Activated gamma-delta T cell treated with anti-CD3 and anti-CD28 coated beads, Interleukin-2, amount 50 U/mL, for 16 hours (primary cell): ENCODE measurements around the gene TBC1D4.
"Not testable (repeated sequence)": the region's sequence is repeated elsewhere in the genome, so short reads cannot be mapped to it uniquely, and the experiment has no call there.

Experiments used
- DNase-seq: peaks from one replicate; pipeline ENCODE4 v3.0.0-alpha.2; 2020; ENCODE audit warnings: low read depth

TBC1D4 gene

GRCh38 chr13:75360170-75360569 is 121.8 kb downstream of the TBC1D4 start:
- no peak for DNase-seq

DNA sequence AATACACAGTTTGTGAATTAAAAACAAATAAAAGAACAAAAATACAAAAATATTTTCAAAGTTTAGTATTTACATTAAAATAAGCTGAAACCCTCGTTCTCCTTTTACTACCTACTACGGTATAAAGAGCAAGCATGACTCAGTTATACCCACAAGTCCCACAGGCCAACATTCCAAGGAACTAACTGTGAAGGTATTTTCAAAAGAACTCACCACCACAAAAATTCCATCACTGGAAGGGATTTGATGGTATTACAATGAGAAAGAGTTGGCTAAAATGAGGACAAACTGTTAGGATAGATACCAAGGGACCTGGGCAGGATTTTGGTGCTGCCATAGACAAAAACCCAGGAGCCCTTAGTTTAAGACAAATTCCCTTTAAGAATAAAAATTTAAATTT is 122.7 kb downstream of the TBC1D4 start:
- DNase-seq, result no peak

GRCh38 chr13:75357576-75358289 is 124.2 kb downstream of the TBC1D4 start:
- DNase-seq, result peak; percentile 8

- no peak for DNase-seq
These were observed 125.5 kb downstream of the TBC1D4 start for GRCh38 chr13:75356421-75356820.

GRCh38 chr13:75355609-75356008 is 126.4 kb downstream of the TBC1D4 start:
- DNase-seq, result no peak

- DNase-seq, result no peak
These were observed 128.2 kb downstream of the TBC1D4 start for GRCh38 chr13:75353781-75354193.

DNA sequence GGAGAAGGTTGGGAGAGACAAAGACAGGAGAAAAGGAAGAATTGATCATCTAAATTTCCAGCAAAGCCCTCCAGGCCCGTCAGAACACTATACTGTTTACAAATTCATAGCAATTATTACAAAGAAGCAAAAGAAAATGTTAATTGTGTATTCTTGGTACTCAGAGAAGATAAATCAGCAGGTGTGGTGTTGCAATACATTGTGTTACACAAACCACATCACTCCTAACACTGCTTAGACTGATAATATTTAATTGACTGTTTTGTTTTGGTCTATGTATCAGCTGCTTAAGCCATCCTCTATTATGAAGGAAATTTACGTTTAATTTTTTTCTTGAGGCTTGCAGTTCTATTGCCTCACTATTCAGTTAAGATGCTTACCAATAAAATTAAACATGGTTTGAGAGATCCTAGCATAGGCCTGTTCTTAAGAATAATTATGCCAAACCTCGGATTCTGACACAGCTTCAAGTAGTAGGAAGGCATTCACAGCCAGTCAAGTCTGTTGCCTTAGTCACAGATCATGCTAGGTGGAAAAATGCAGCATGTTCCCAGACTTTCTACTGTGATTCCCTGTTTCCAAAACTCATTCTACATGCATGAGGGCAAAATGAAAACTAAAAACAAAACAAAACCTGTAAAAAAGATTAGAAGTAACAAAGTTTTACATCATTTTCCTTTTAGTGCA is 129.2 kb downstream of the TBC1D4 start:
- DNase-seq, result no peak

GRCh38 chr13:75351538-75351937 is 130.4 kb downstream of the TBC1D4 start:
- DNase-seq, result not testable (repeated sequence)

DNA sequence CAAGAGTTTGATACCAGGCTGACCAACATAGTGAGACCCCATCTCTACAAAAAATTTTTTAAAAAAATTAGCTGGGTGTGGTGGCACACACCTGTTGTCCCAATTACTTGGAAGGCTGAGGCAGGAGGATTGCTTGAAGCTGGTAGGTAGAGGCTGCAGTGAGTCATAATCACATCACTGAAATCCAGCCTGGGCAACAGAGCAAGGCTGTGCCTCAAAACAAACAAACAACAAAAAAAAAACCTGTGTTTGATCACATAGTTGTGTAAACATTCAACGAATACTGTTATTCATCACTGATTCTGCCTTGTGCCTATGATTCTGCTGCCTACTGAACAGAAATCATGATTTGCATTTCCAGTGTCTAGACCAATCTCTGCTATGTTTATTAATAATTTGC is 134.0 kb downstream of the TBC1D4 start:
- no peak for DNase-seq

GRCh38 chr13:75347457-75347856 is 134.5 kb downstream of the TBC1D4 start:
- DNase-seq, result no peak

- no peak for DNase-seq
These were observed 136.8 kb downstream of the TBC1D4 start for GRCh38 chr13:75345193-75345592.

GRCh38 chr13:75341028-75341427 is 140.9 kb downstream of the TBC1D4 start:
- DNase-seq, result no peak

DNA sequence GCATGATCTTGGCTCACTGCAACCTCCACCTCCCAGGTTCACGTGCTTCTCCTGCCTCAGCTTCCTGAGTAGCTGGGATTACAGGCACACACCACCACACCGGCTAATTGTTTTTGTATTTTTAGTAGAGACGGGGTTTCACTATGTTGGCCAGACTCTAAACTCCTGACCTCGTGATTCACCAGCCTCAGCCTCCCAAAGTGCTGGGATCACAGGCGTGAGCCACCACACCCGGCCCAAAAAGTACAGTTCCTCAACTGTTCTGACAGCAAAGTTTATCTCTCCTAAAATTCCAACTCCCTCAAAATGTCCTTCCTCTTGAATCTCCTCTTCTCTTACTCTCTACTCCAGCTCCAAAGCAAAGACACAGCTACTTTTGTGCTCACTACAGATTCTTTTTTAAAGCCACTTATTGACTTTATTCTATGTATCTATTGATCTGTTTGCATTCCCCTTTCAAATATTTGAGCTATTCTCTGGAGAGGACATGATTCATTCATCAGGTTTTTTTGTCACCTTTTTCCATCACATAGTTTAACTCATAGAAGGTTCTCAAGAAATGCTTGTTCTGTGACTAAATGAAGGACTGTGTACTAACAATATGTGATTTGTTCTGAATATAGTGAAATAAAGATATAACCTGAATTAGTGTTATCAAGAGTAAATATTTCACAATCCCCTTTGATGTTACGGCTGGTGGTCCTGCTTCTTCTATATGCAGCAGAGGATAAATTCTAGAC is 142.2 kb downstream of the TBC1D4 start:
- DNase-seq, result no peak

DNA sequence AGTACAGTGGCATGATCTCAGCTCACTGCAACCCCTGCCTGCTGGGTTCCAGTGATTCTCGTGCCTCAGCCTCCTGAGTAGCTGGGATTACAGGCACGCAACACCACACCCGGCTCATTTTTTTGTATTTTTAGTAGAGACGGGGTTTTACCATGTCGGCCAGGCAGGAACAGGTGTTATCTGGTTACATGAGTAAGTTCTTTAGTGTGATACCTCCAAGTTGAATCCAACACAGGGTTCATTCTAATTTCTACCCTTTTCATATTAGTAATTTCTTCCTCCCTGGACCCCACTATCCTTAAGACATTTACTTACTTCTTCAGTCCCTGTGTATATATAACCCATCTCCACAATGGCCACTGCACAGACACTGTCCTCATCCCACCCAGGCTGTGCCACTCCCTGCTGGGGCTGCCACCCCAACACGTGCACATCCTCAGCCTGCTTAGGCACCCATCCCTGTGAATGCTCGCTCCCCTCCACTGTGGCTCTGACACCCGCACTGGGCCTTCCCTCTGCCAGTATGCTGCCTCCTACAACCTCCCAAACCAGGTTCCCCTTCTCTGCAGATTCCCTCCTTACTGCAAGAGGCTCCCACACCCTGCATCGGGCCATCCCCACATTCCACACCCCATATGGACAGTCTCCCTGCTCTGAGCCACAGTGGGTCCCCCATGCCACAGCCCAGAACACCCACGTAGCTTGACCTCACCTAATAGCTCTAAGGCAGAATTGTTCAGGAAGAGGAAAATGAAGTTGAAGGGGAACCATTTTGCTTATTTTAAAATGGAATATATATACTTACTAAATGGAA is 147.1 kb downstream of the TBC1D4 start:
- DNase-seq, result no peak

DNA sequence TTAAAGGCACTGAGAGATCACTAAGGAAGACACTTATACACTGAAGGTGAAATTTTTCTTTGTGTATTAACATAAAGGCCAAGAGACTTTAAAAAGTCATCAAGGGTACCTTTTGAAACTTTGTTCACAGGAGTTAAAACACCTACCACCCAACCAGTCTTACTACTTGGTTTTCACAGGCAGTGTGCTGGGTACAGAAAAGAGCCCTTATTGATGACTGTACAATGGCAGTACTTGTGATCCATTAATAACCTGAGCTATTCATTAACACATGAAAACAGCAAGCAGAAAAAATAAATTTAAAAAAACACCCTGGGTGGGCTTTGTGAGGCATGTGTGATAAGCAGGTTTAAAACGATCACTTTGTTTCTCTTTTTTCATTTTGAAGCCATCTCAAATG is 148.9 kb downstream of the TBC1D4 start:
- no peak for DNase-seq

DNA sequence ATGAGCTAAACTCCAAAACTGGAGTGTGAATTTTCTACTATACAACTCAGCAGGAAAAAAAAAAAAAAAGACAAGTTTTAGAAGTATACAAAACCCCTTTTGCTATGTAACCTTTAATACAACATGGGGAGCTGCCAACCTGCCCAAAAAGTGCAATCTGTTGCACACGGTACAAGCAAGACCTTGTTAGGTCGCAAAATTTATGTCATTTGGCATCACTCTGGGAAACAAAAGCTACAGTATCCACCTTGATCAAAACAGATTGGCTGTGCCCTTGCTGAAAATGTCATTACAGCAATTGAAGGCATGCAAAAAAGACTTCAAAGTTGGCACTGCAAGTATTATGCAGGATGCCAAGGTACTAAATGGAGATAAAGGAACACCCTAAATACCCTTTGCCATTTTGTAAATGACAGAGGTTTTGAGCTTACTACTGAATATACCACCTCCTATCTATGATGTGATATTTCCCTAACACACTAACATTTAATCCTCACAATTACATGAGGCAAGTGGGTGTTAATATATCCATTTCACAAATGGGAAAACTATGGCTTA is 150.1 kb downstream of the TBC1D4 start:
- no peak for DNase-seq

DNA sequence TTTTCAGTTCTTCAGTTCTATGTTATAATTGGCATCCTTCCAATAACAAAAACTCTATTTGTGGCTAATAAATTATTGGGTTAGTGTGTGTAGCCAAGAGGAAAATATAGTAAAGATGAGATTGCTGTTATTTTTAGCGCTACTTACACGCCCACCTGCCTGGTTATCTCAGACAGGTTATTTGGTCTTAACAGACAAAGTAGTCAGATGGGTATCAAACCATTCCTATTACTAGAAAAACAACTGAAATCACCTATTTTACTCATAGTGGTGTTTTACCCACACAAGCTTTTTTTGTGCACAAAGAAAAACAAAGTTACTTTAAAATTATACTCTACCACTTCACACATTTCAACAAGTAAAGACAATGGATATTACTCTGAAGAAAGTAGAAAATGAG is 151.2 kb downstream of the TBC1D4 start:
- DNase-seq, result no peak

- DNase-seq, result no peak
These were observed 152.2 kb downstream of the TBC1D4 start for GRCh38 chr13:75329723-75330122.

DNA sequence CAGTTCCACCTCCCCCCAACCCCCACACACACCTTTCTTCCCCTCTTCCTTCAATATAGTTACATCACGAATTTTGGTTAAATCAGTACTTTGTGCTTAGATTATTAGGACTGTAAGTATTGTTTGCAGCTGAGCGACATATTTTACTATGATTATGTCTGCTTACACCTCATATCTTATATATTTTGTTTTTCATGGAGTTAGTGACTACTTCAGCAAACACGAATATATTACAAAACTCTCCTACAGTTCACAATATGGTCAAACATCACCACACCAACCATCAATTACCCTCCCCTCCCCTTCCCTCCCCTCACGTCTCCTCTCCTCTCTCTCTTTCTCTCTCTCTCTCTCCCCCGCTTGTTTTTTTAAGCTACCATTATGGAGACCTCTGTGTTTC is 152.9 kb downstream of the TBC1D4 start:
- no peak for DNase-seq

GRCh38 chr13:75327135-75327510 is 154.8 kb downstream of the TBC1D4 start:
- DNase-seq, result no peak

DNA sequence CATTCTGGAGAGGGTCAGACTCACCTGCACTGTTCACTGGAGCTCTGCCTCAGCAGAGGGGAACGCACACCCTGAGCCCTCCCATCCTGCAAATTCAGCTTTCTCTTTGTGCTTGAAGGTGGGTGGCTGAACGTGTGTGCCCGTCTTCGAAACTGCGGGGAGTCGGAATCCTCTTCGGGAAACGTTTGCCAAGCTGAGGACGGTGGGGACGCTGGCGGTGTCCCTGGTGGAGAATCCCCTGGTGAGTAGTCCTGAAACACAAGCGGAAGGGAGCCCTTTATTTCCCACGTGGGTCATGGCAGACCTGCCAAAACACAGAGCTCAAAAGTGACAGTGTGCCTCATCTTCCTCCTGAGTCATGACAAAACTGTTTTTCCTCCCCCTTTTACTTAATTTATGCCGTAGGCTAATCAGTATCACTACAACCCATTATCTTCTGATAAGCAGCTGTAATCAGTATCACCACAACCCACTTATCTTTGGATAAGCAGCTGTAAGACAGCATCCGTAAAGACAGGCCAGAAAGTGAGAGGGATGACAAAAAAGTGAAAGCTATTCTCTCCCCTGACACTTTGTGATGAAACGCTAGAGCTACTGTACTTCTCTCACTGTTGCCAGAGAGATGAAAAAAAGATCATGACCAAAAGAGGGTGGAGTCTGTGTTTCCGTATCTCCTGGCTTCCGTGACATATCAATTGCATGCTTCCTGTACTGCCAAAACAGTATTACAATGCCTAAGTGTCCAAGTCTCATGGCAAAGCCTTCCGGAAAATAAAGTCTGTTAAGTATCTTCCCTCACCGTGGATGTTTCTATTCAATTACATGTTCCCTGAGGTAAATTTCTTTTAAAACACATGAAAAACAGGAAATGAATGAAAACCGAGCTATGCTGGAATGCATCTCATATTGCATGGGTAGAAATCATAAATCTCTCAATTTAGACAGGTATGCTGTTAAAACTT is 155.5 kb downstream of the TBC1D4 start:
- peak; percentile 9 for DNase-seq
